GM21447 (cell line): ENCODE data around the gene CCR5AS.
"Not testable (repeated sequence)": the region's sequence is repeated elsewhere in the genome, so short reads cannot be mapped to it uniquely, and the experiment has no call there.

Experiments
- ATAC-seq: cut with Tn5 transposase; IDR thresholded peaks from one replicate; pipeline ENCODE4 v1.9.1; 2021; ENCODE audit not compliant: unreplicated experiment

CCR5AS gene

GRCh38 chr3:46405301-46406019 is 1.4 kb downstream of the CCR5AS start:
- ATAC-seq, result no peak

DNA sequence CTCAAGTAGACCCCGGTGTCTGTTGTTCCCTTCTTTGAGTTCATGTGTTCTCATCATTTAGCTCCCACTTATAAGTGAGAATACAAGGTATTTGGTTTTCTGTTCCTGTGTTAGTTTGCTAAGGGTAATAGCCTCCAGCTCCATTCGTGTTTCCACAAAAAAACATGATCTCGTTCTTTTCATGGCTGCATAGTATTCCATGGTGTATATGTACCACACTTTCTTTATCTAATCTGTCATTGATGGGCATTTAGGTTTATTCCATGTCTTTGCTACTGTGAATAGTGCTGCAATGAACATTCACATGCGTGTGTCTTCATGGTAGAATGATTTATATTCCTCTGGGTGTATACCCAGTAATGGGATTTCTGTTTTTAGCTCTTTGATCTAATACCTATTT is 4.0 kb downstream of the CCR5AS start:
- not testable (repeated sequence) for ATAC-seq

- no peak for ATAC-seq
These were observed 5.3 kb downstream of the CCR5AS start for GRCh38 chr3:46401579-46401978.

DNA sequence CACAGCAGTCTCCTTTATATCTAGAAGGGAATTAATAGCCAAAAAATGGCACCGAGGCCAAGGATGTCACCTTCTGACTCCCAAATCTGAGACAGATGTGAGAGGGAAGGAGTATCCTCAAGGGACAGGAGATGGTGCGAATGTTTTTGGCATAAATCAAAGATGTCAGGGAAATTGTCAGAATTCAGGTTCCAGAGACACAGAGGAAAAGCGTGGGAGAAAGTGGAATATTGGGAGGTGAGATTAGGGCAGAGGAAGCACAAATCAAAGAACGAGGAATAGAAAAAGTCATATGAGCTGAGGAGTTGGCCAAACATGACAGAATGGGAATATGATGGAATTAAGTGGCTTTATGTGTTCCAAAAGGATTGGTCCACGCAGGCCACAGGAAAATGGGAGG is 6.0 kb downstream of the CCR5AS start:
- ATAC-seq, result no peak

- no peak for ATAC-seq
These were observed 6.7 kb downstream of the CCR5AS start for GRCh38 chr3:46400000-46400734.

DNA sequence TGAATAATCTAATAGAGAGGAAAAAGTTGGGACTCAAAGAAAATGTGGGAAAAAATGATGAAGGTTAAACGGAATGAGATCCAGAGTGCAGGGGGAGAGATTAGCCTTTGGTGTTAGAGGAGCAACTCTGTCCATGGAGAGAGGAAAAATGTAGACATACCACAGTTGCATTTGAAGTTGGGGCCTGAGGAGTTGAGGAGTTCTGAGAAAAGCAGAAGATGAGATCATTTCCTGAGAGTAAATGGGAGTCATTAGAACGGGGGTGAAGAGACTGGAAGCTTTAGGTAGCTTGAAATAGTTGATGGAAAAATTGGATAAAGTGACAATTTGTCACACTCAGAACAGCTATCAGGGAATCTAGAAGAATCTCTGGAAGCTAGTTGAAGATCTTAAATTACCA is 7.3 kb downstream of the CCR5AS start:
- no peak for ATAC-seq

DNA sequence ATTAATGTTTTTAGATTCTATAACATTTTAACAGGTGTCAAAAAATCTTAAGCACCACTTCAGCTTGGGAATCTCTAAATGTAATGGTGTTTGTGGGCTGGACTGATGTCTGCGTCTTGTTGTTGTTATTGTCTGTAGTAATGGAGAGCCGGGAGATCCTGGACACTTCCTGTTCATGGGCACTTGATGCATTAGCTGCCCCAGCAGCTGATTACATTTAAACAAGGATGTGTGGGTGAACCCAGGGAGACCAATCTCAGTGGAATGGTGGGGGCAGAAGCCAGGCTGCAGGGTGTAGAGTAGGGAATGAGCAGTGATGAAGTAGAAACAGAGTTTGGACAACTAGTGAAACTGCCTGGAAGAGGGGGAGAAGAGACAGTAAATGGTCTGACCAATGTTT is 7.8 kb downstream of the CCR5AS start:
- ATAC-seq, result no peak

DNA sequence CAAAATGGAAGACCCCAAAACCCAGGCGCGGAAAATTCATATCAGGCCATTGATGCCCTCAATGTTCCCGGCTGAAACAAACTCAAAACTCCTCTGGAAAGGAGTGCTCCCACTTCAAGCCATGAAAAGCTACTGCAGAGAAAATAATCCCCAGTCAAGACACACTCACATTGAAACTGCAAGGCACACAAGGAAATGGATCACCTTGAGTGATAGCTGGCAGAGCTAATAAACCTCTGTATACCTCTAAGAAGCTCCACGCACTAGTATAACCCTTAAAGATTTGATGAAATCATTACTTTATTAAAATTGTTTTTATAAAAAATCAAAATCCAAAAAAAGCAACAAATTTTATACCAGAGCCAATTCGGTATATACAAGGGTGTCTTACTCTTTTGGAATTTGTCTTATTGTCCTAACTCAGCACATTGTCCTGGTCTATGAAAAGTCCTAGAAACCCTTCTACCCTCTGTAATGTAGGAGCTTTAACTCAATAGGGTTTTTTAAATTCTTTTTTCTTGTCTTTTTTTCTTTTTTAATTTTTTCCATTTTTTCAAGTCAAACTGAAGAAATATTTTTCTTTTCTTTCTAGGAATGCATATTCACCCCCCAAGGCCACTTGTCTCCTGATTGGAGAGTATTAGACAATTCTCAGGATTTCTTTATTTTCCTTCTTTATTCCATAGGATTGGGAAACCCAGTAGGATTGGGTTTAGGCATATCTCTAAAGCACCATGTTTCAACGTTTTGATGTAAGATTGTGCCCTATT is 8.5 kb downstream of the CCR5AS start:
- no peak for ATAC-seq

GRCh38 chr3:46397111-46397510 is 9.8 kb downstream of the CCR5AS start:
- ATAC-seq, result no peak

GRCh38 chr3:46395766-46396530 is 10.9 kb downstream of the CCR5AS start:
- ATAC-seq, result no peak

GRCh38 chr3:46395210-46395661 is 11.6 kb downstream of the CCR5AS start:
- no peak for ATAC-seq

DNA sequence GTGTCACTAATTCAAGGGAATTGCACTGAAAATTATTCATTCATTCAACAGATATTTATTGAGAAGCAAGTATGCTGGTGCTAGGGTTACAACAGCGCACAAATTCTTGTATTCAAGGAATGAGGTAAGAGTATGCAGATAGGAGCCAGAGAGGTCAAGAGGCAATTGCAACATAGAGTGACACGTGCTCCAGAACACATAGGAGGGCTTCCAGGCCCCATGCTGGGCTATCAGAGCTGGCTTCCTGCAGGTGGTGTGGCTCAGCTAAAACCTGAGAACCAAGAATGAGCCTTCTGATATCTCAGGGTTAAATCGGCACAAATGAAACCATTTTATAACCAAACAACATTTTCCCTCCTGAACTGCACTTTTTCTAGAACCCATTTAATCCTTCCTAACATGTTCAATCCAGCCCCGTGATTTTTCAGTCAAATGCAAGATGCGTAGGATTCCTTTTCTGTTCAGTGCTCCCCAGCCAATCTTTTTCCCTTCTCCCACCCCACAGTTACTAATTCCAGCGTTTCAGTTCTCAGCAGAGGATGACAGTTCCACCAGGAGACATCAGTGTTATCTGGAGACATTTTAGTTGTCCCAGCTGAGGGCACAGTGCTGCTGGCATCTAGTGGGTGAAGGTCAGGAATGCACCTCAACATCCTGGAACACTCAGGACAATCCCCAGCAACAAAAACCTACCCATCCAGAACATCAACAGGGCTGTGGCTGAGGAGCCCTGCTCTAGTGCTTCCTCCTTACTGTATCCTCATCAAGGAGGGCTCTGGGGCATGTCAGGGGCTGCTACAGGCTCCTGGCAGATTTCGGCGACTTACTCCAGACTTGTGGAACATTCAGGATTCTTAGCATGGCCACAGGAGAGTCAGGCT is 13.1 kb downstream of the CCR5AS start:
- ATAC-seq, result no peak

DNA sequence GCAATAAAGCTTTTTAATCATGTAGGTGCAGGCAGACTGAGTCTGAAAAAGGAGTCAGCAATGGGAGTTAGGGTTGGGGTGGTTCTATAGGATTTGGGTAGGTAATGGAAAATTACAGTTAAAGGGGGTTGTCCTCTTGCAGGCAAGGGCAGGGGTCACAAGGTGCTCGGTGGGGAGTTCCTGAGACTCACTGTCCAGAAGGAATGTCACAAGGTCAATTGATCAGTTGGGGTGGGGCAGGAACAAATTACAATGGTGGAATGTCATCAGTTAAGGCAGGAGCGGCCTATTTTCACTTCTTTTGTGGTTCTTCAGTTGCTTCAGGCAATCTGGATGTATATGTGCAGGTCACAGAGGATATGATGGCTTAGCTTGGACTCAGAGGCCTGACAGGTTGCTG is 13.9 kb downstream of the CCR5AS start:
- ATAC-seq, result no peak

- ATAC-seq, result not testable (repeated sequence)
These were observed 15.3 kb downstream of the CCR5AS start for GRCh38 chr3:46391526-46391925.

DNA sequence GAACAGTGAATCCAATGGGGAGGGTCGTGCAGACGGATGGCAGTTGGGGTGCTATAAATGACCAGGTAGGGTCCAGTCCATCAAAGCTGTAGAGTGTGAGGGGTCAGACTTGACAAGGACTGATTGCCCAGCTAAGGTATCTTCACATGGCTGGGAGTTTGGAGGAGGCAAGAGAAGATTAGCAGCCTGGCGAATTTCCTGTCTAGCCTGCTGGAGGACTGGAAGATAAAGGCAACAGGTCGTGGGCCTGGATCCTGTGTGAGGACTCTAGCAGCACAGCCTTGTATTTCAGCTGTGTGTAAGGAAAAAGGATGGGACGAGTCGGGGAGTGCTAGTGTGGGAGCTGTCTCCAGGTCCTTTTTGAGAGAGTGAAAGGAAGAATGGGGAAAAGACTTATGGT is 17.6 kb downstream of the CCR5AS start:
- no peak for ATAC-seq

DNA sequence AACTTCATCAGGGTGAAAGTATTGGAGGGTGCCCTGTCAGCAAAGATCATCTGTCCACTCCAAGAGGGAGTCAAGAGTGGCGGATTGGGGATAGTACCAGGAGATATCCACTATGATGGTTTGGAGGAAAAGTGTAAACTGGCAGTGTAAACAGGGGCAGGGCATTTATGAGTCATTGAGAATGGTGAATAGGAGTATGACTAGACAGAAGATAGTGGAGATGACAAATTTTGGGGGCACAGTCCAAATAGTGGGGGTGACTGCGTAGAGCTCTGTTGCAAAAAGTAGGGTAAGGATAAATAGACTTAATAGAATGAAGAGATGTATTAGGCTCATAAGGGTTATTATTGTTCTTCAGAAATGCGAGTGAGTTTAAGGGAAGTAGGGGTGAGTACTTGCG is 18.0 kb downstream of the CCR5AS start:
- not testable (repeated sequence) for ATAC-seq

DNA sequence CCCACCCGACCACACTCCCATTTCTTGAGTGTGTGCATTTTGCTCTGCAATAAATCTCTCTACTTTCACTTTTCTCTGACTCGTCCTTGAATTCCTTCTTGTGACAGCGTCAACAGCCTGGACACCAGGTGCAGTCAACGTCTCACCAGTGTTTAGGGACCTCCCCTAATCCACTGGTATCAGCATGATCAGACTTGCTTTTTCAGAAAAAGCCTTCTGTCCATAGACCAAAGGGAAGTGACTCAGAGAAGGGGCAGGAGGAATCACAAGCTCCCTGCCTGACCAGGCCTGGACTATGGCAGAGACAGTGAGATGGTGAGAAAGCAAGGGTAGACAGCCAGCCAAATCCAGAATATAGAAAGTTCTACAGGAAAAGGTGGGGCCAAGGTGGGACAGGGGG is 20.7 kb downstream of the CCR5AS start:
- ATAC-seq, result no peak

DNA sequence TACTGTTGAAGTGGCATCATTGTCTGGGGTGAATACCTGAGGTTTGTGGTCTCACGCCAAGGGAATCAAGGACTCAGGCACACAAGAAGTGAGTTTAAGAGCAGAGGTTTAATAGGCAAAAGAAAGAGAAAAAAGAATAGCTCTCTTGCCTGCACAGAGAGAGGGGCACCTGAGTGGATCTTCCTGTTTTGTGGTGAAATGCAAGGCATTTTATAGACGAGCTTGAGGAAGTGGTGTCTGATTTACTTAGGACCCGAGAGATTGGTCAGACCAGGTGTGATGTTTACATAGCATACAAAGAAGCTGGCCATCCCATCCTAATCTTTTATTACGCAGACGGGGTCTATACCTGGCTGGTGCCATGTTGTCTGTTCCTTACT is 22.9 kb downstream of the CCR5AS start:
- no peak for ATAC-seq

DNA sequence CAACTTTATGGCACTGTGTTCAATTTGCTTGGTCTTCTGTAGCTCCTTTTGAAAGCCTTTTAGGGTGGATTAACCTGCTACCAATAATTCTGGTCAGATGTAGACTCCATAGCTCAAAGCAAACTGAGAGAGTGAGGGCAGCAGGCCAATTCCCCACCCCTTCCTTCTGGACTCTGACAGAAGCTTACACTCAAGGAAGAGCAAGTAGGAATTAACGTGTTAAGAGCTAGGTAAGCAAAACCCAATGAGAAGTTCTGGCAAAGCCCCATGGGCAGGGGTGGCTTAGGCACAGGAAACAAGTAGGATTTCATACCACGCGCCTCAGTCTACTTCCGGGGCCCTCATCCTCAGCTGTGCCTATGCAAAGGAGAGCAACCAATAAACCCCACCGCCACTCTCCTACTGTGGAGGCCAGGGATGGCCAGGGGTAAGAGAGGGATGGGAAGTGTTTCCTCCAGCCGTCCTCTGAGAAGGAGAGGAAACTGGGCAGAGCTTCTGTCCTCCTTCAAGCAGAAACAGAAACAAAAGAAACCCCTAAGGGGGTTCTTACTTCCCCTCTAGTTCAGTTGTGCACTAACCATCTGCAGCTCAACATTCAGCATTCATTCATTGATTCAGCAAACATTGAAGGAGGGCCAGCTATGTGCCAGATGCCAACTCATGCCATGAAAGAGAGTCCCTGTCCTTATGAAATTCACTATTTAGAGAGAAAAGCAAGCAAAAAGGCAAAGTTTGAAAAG is 23.5 kb downstream of the CCR5AS start:
- no peak for ATAC-seq
